ENCODE results near the gene TMPRSS11F.
"Not testable (repeated sequence)": the region's sequence is repeated elsewhere in the genome, so short reads cannot be mapped to it uniquely, and the experiment has no call there.

Gene TMPRSS11F

GRCh38 chr4:68129793-68130192 is at the start of gene TMPRSS11F:
Gene TMPRSS11F, minus strand, starts transcription at chr4:68129869. Its CDS starts 49 bp downstream, at chr4:68129820.
- no peak for DNase-seq (ENCODE audit: low read depth in 3 of 3)

GRCh38 chr4:68176904-68177303 is 47.2 kb upstream of the TMPRSS11F start:
- DNase-seq (ENCODE audit: low read depth in 3 of 3) = no peak

DNA sequence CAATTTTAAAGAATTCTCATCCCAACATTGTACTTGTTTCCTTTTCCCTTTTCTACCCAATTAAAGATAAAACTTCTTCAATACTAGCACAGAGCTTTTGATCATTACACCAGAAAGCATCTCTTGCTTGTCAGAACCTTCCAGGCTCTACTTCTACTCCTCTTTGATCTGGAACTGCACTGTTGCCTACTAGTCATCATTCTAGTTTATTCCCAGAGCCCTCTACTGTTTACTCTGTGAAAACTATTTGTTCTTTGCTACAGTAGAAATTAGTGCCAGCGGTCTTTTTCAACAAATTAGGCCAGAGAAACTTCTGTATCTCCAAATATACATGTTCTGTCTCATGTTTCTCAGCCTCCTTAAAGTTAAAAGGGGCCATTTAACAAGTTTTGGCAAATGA is 46.8 kb upstream of the TMPRSS11F start:
- no peak for DNase-seq (ENCODE audit: low read depth in 3 of 3)

GRCh38 chr4:68175562-68176155 is 46.0 kb upstream of the TMPRSS11F start:
- no peak for DNase-seq (ENCODE audit: low read depth in 3 of 3)

DNA sequence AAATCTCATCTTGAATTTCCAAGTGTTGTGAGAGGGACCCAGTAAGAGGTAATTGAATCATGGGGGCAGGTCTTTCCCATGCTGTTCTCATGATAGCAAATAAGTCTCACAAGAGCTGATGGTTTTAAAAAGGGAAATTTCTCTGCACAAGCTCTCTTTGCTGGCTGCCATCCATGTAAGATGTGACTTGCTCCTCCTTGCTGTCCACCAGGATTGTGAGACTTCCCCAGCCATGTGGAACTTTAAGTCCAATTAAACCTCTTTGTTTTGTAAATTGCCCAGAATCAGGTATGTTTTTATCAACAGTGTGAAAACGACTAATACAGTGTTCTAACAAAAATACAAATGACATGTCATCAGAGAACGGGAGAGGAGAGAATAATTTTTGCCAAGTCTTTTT is 44.7 kb upstream of the TMPRSS11F start:
- DNase-seq (ENCODE audit: low read depth in 3 of 3) = not testable (repeated sequence)

DNA sequence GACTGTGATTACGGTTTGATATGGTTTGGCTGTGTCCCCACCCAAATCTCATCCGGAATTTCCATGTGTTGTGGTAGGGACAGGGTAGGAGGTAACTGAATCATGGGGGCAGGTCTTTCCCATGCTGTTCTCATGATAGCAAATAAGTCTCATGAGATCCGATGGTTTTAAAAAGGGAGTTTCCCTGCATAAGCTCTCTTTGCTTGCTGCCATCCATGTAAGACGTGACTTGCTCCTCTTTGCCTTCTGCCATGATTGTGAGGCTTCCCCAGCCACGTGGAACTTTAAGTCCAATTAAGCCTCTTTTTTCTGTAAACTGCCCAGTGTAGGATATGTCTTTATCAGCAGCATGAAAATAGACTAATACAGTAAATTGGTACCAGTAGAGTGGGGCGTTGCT is 42.5 kb upstream of the TMPRSS11F start:
- not testable (repeated sequence) for DNase-seq (ENCODE audit: low read depth in 3 of 3)

DNA sequence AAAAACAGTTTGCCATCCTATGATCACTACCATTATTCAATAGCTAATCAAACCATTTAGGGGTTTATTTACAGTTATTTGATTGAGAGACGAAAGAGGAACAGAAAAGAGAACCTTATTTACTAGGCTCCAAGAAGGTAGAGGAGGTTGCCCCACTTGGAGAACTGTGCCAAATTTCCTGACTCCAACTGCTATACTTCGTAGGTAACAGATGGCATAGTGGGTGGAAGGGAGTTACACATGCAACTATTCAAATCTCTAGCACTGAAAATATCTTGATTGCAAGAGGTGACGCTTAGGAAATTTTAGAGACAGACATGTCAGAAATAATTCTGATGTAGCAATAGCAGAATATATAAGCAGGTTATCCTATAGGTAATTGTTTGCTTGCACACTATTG is 38.0 kb upstream of the TMPRSS11F start:
- no peak for DNase-seq (ENCODE audit: low read depth in 3 of 3)

DNA sequence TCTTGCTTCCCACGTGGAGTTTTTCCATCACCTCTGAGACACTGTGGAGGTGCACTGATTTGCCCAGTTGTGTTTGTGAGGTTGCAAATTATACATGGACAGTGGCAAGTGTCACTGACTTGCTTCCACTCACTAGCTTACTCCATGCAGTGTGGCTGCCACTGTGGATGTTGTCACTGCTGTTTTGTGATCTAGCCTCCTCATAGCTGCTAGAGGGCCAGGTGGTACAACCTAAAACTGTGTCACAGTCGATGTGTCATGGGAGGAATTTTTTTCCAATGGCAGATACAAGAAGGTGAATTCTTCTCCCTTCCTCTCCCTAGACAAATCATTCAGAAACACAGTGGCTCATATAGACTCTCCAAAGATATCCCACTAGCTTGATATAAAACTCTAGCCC is 37.5 kb upstream of the TMPRSS11F start:
- no peak for DNase-seq (ENCODE audit: low read depth in 3 of 3)

DNA sequence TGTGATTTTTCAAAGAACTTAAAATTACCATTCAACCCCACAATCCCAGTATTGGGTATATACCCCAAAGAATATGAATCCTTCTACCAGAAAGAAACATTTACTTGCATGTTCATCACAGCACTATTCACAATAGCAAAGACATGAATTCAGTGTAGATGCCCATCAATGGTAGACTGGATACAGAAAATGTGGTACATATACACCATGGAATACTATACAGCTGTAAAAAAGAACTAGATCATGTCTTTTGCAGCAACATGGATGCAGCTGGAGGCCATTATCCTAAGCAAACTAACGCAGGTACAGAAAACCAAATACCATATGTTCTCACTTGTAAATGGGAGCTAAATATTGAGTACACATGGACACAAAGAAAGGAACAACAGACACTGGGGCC is 34.1 kb upstream of the TMPRSS11F start:
- DNase-seq (ENCODE audit: low read depth in 3 of 3) = no peak

DNA sequence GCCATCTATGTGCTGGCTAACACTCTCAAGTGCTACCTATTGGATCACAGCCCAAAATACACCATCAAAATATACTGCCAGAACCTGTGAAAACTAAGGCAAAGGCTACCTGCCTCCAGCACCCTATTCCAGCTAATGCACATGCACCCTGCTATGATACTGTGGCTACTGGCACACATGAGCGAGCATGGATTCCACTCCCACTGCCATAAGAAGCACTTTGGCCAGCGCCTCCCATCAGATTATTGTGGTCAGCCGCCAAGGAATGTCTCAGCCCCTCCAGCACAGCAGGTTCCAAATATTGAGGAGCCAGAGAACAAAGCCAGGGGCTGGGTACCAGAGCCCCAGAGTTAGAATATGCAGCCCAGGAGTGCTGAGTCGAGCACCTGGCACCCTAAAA is 32.5 kb upstream of the TMPRSS11F start:
- no peak for DNase-seq (ENCODE audit: low read depth in 3 of 3)

- DNase-seq (ENCODE audit: low read depth in 3 of 3) = no peak
Observed at GRCh38 chr4:68152411-68152810, 22.7 kb upstream of the TMPRSS11F start.

DNA sequence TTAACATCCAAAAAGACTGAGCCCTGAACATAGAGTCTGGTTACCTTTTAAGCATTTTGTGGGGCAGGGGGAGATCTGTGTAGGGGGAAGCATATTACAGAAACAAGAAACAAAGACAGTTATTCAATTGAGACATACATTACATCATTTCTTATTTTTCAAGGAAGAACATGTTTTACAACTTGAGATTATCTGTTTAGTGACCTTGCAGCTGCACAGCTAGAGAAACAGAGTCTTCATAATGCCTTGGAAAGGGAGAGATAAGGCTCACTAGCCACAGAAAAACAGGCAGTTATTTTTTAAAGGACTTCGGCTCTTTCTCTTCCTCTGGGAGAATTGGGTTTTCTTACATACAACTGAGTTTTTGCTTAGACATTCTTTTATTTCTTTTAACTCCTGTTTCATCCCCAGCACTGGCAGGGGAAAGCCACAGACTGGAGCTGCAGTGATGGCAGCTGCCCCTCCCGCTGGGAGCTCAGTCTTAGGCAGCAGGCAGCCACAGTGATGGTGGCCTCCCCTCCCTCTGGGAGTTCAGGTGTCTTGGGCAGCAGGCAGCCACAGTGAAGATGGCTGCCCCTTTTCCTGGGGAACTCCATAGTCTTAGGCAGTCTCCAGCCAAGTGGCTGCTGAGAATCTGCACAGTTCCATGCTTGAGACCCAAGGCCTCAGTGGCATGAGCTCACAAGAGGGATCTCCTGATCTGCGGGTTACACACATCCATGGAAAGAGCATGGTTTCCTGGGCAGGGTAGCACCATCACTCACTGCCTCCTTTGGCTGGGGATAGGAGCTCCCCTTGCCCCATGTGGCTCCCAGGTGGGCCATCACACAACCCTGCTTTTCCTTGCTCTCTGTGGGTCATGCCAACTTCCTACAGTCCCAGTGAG is 19.4 kb upstream of the TMPRSS11F start:
- DNase-seq (ENCODE audit: low read depth in 3 of 3) = no peak

GRCh38 chr4:68147079-68147478 is 17.4 kb upstream of the TMPRSS11F start:
- DNase-seq (ENCODE audit: low read depth in 3 of 3) = no peak

DNA sequence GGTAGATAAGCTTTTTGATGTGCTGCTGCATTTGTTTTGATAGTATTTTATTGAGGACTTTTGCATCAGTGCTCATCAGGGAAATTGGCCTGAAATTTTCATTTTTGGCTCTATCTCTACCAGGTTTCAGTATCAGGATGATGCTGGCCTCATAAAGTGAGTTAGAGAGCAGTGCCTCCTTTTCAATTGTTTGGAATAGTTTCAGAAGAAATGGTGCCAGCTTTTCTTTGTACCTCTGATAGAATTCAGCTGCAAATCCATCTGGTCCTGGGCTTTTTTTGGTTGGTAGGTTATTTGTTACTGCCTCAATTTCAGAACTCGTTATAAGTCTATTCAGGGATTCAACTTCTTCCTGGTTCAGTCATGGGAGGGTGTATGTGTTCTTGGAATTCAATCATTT is 15.6 kb upstream of the TMPRSS11F start:
- no peak for DNase-seq (ENCODE audit: low read depth in 3 of 3)

- no peak for DNase-seq (ENCODE audit: low read depth in 3 of 3)
Observed at GRCh38 chr4:68141852-68142251, 12.2 kb upstream of the TMPRSS11F start.

- DNase-seq (ENCODE audit: low read depth in 3 of 3) = no peak
Observed at GRCh38 chr4:68132342-68132741, 2.7 kb upstream of the TMPRSS11F start.

DNA sequence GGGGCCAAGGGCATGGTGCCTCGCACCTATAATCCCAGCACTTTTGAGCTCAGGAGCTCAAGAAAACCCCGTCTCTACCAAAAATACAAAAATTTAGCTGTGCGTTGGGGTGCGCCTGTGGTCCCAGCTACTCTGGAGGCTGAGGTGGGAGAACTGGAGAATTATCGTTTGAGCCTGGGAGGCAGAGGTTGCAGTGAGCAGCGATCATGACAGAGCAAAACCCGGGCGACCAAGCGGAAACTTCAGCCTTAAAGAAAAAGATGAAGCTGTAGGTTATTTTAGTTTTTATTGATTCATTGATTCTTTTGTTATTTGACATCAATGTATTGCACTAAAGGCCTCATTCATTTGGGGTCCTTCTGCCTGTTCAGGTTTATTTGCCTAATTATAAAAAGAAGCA is 5.4 kb downstream of the TMPRSS11F start:
- DNase-seq (ENCODE audit: low read depth in 3 of 3) = no peak

GRCh38 chr4:68123525-68123924 is 6.1 kb downstream of the TMPRSS11F start:
- DNase-seq (ENCODE audit: low read depth in 3 of 3) = no peak

- DNase-seq (ENCODE audit: low read depth in 3 of 3) = no peak
Observed at GRCh38 chr4:68119921-68120320, 9.7 kb downstream of the TMPRSS11F start.

DNA sequence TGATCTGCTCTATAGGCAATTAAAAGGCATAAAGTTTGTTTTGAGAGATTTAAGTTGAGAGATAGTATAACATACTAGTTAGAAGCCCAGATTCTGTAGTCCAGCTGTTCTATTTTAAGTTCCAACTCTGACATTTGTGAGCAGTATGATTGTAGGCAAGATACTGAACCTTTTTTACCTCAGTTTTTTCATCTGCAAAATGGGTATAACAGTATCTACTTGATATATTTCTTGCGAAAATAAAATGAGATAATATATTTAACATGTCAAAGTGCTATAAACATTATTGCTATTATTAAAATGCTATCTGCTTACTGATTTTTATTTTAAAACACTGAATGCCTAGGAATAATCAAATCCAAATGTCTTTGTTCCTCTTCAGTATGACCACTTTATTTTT is 19.2 kb downstream of the TMPRSS11F start:
- DNase-seq (ENCODE audit: low read depth in 3 of 3) = no peak

GRCh38 chr4:68109868-68110267 is 19.8 kb downstream of the TMPRSS11F start:
- no peak for DNase-seq (ENCODE audit: low read depth in 3 of 3)

- DNase-seq (ENCODE audit: low read depth in 3 of 3) = no peak
Observed at GRCh38 chr4:68082758-68083157, 46.9 kb downstream of the TMPRSS11F start.

- no peak for DNase-seq (ENCODE audit: low read depth in 3 of 3)
Observed at GRCh38 chr4:68079928-68080327, 49.7 kb downstream of the TMPRSS11F start.

Measured in stimulated activated CD4-positive, alpha-beta T cell treated with anti-CD3 and anti-CD28 coated beads, TNF-alpha, amount 100 ng/mL, for 4 hours (primary cell).